GM23248 (cell line): ENCODE results near the gene SNTG2. TPM values are rescaled to one million over a fixed set of nuclear protein-coding genes. Genes with fewer than 3 reads are reported as not detected.

Experiments used
- DNase-seq: peaks from one replicate; pipeline ENCODE4 v3.0.0-alpha.2; 2015
- H2AFZ ChIP-seq: fragments of 200-600 bp; sonication (generic); 2 replicates; pipeline ENCODE4 v1.6.1; 2016; ENCODE audit warnings: antibody characterized with exemption
- H3F3A ChIP-seq: fragments of 200-600 bp; sonication (generic); 2 replicates; pipeline ENCODE4 v1.6.1; 2016; ENCODE audit warnings: mild to moderate bottlenecking, antibody characterized with exemption, mixed run types; ENCODE audit not compliant: insufficient read depth
- H3K27ac ChIP-seq: fragments of 200-600 bp; sonication (generic); 2 replicates; pipeline ENCODE4 v1.5.1; 2016; ENCODE audit warnings: mild to moderate bottlenecking
- H3K27me3 ChIP-seq: fragments of 200-600 bp; sonication (generic); replicated peaks from 2 replicates; pipeline ENCODE4 v1.6.1; 2016; ENCODE audit warnings: mild to moderate bottlenecking; ENCODE audit not compliant: insufficient read depth
- H3K36me3 ChIP-seq: fragments of 200-600 bp; sonication (generic); 2 replicates; pipeline ENCODE4 v1.6.1; 2016; ENCODE audit warnings: low read depth, mild to moderate bottlenecking
- H3K4me1 ChIP-seq: fragments of 200-600 bp; sonication (generic); 2 replicates; pipeline ENCODE4 v1.6.1; 2016; ENCODE audit warnings: mild to moderate bottlenecking; ENCODE audit not compliant: insufficient read depth
- H3K4me2 ChIP-seq: fragments of 200-600 bp; sonication (generic); one replicate; pipeline ENCODE4 v1.6.1; 2016; ENCODE audit warnings: mild to moderate bottlenecking; ENCODE audit not compliant: unreplicated experiment
- H3K4me3 ChIP-seq: fragments of 200-600 bp; sonication (generic); 2 replicates; pipeline ENCODE4 v1.5.1; 2016; ENCODE audit warnings: mild to moderate bottlenecking
- H3K79me2 ChIP-seq: fragments of 200-600 bp; sonication (generic); 2 replicates; pipeline ENCODE4 v1.6.1; 2016; ENCODE audit warnings: mild to moderate bottlenecking; ENCODE audit not compliant: insufficient read depth
- H3K9ac ChIP-seq: fragments of 200-600 bp; sonication (generic); 2 replicates; pipeline ENCODE4 v1.6.1; 2016; ENCODE audit warnings: mild to moderate bottlenecking
- H3K9me2 ChIP-seq: fragments of 200-600 bp; sonication (generic); 2 replicates; pipeline ENCODE4 v1.6.1; 2016; ENCODE audit warnings: mixed run types, mild to moderate bottlenecking, moderate library complexity; ENCODE audit not compliant: insufficient read depth
- H3K9me3 ChIP-seq: fragments of 200-600 bp; sonication (generic); one replicate; pipeline ENCODE4 v1.6.1; 2017; ENCODE audit warnings: low read depth
- H4K20me1 ChIP-seq: fragments of 200-600 bp; sonication (generic); 2 replicates; pipeline ENCODE4 v1.6.0; 2016; ENCODE audit not compliant: insufficient read depth
- EZH2 ChIP-seq: fragments of 200-600 bp; sonication (generic); IDR thresholded peaks from 2 replicates; pipeline ENCODE4 v1.6.1; 2018; ENCODE audit warnings: antibody characterized with exemption, mild to moderate bottlenecking; ENCODE audit not compliant: insufficient read depth, poor library complexity, severe bottlenecking
- EZH2phosphoT487 ChIP-seq: fragments of 200-600 bp; sonication (generic); IDR thresholded peaks from 2 replicates; pipeline ENCODE4 v1.6.1; 2018; ENCODE audit warnings: antibody characterized with exemption, moderate library complexity, mild to moderate bottlenecking, low read depth; ENCODE audit not compliant: insufficient read depth
- WGBS, 2 experiments: methylation state at CpG; one replicate each; pipeline ENCODE4 v1.1.6; 2015 to 2017; ENCODE audit warnings: low lambda C conversion rate in 2 of 2, low coverage in 1 of 2; ENCODE audit errors: missing lambda C conversion rate in 2 of 2; 5-methylcytosine and 5-hydroxymethylcytosine counted together
- in situ Hi-C: fragments of 300-500 bp; cut with MboI; formaldehyde crosslinking; loops from 2 replicates; pipeline ENCODE4 v1.15.0; 2020
- polyA plus RNA-seq: library from polyadenylated mRNA; unstranded; fragments of >200 nt; fragmentation: Nextera tagmentation; extraction: Ambion mirVana; gene quantifications from 2 replicates; pipeline ENCODE4 v1.2.1, GENCODE V29; 2016
- total RNA-seq: library from RNA; depleted of rRNA; stranded (reverse); fragments of >200 nt; shearing (Covaris generic); gene quantifications from 2 replicates; pipeline ENCODE4 v1.2.3, GENCODE V29; 2014

Gene SNTG2
- total and polyA plus RNA-seq, 2 experiments from 2014 or later = not detected

GRCh38 chr2:942775-943460 lies 7.7 kb upstream of the SNTG2 start:
- in situ Hi-C loops = no loop called here
- no peak for DNase-seq
- H3F3A ChIP-seq = no peaks in the 10 kb centered on the region
- H3K9me3 ChIP-seq = no peaks in the 10 kb centered on the region
- WGBS, 2 experiments = 57 to 58% methylated on average over 10 of the region's 10 CpGs
- H3K9me2 ChIP-seq = no peaks in the 10 kb centered on the region
- H4K20me1 ChIP-seq = no peaks in the 10 kb centered on the region
- no peak overlapping the region for H3K4me3 ChIP-seq
- no peak overlapping the region for H3K4me2 ChIP-seq
- no peaks in the 10 kb centered on the region for H3K36me3 ChIP-seq
- TF ChIP-seq EZH2phosphoT487 = no peak
- no peak for TF ChIP-seq EZH2
- H3K79me2 ChIP-seq = no peaks in the 10 kb centered on the region
- no peaks in the 10 kb centered on the region; the same call in 1 of the 2 replicates for H3K27me3 ChIP-seq
- no peak overlapping the region for H2AFZ ChIP-seq
- no peak overlapping the region for H3K27ac ChIP-seq
- no peaks in the 10 kb centered on the region for H3K4me1 ChIP-seq
- no peak overlapping the region for H3K9ac ChIP-seq

GRCh38 chr2:943461-943797 lies 7.2 kb upstream of the SNTG2 start:
- WGBS, 2 experiments = 64 to 74% methylated on average over 6 of the region's 6 CpGs
- Histone ChIP-seq H4K20me1 (no peaks in the 10 kb centered on the region), H2AFZ (no peak overlapping the region), H3K27ac (no peak overlapping the region), H3K9me2 (no peaks in the 10 kb centered on the region), H3K9me3 (no peaks in the 10 kb centered on the region), H3K9ac (no peak overlapping the region), H3K4me2 (no peak overlapping the region), H3K79me2 (no peaks in the 10 kb centered on the region), H3K4me1 (no peaks in the 10 kb centered on the region), H3F3A (no peaks in the 10 kb centered on the region), H3K27me3 (peaks cover under 1% of the 10 kb centered on the region; the same call in 1 of the 2 replicates), H3K36me3 (no peaks in the 10 kb centered on the region), H3K4me3 (no peak overlapping the region)
- in situ Hi-C loops = no loop called here
- TF ChIP-seq EZH2phosphoT487 (no peak), EZH2 (no peak)
- no peak for DNase-seq

GRCh38 chr2:943821-944220 lies 6.8 kb upstream of the SNTG2 start:
- in situ Hi-C loops = no loop called here
- no peaks in the 10 kb centered on the region for H3K9me2 ChIP-seq
- 19 to 35% methylated on average over 3 of the region's 3 CpGs for WGBS, 2 experiments

GRCh38 chr2:944693-945092 lies 6.0 kb upstream of the SNTG2 start:
- Histone ChIP-seq H3K4me2 (no peak overlapping the region), H3K79me2 (no peaks in the 10 kb centered on the region), H3K9me2 (no peaks in the 10 kb centered on the region), H3K4me1 (no peaks in the 10 kb centered on the region), H3F3A (no peaks in the 10 kb centered on the region), H3K9ac (no peak overlapping the region), H2AFZ (no peak overlapping the region), H3K27me3 (peaks cover 14% of the 10 kb centered on the region), H3K9me3 (no peaks in the 10 kb centered on the region), H3K4me3 (no peak overlapping the region), H3K36me3 (no peaks in the 10 kb centered on the region), H3K27ac (no peak overlapping the region), H4K20me1 (no peaks in the 10 kb centered on the region)
- no peak for TF ChIP-seq EZH2phosphoT487
- no peak for TF ChIP-seq EZH2
- DNase-seq = no peak
- in situ Hi-C loops = no loop called here

More at GRCh38 chr2:943821-944220, 6.8 kb upstream of the SNTG2 start:
- no peak overlapping the region for H2AFZ ChIP-seq
- H3F3A ChIP-seq = no peaks in the 10 kb centered on the region
- no peaks in the 10 kb centered on the region for H3K79me2 ChIP-seq
- H3K4me1 ChIP-seq = no peaks in the 10 kb centered on the region
- TF ChIP-seq EZH2 (no peak), EZH2phosphoT487 (no peak)
- H4K20me1 ChIP-seq = no peaks in the 10 kb centered on the region
- no peak overlapping the region for H3K9ac ChIP-seq
- no peak overlapping the region for H3K4me2 ChIP-seq
- H3K36me3 ChIP-seq = no peaks in the 10 kb centered on the region
- H3K27me3 ChIP-seq = peaks cover 5% of the 10 kb centered on the region
- DNase-seq = no peak
- H3K4me3 ChIP-seq = no peak overlapping the region
- H3K27ac ChIP-seq = no peak overlapping the region
- H3K9me3 ChIP-seq = no peaks in the 10 kb centered on the region

- no peak for DNase-seq
- in situ Hi-C loops = no loop called here
- H3K36me3 ChIP-seq = no peaks in the 10 kb centered on the region
- no peaks in the 10 kb centered on the region for H3K9me3 ChIP-seq
- H3F3A ChIP-seq = no peaks in the 10 kb centered on the region
- no peak overlapping the region for H2AFZ ChIP-seq
- WGBS, 2 experiments = 52 to 60% methylated on average over 5 of the region's 5 CpGs
- H3K4me2 ChIP-seq = no peak overlapping the region
- no peak overlapping the region for H3K4me3 ChIP-seq
- no peaks in the 10 kb centered on the region for H3K9me2 ChIP-seq
- H3K27me3 ChIP-seq = peaks cover 18% of the 10 kb centered on the region
- H3K4me1 ChIP-seq = no peaks in the 10 kb centered on the region
- no peak overlapping the region for H3K9ac ChIP-seq
- no peak overlapping the region for H3K27ac ChIP-seq
- no peaks in the 10 kb centered on the region for H4K20me1 ChIP-seq
- no peak for TF ChIP-seq EZH2
- H3K79me2 ChIP-seq = no peaks in the 10 kb centered on the region
These were observed 5.5 kb upstream of the SNTG2 start for GRCh38 chr2:945104-945503.
